Endothelial cell of umbilical vein (primary cell): Measurements from ENCODE around the gene CACNA1C. TPM values are rescaled to one million over a fixed set of nuclear protein-coding genes. Genes with fewer than 3 reads are reported as not detected.

Experiments used
- BruUV-seq: library from RNA; stranded (reverse); fragments of 400-500 nt; replicated peaks from 2 replicates; lab custom pipeline; 2021; lab: Mats Ljungman, UMichigan
- CTCF ChIA-PET: fragments of 300-600, 350-600 bp; sonication (Branson Sonifier 250); formaldehyde crosslinking; loops from one replicate; lab custom pipeline; 2021; ENCODE audit warnings: antibody characterized with exemption, inconsistent platforms; lab: Charles Lee
- POLR2A ChIA-PET: fragments of 300-600, 350-600 bp; sonication (Branson Sonifier 250); formaldehyde crosslinking; loops from one replicate; lab custom pipeline; 2021; ENCODE audit warnings: antibody characterized with exemption, inconsistent platforms; lab: Charles Lee
- DNase-seq: peaks from one replicate; pipeline ENCODE4 v3.0.0-alpha.2; 2011; ENCODE audit warnings: low read depth, low spot score
- FAIRE-seq: peaks from 2 replicates; lab custom pipeline; 2011; peaks lifted over from hg19 to GRCh38; lab: Jason Lieb, UNC
- H2AFZ ChIP-seq: 2 replicates; pipeline ENCODE4 v1.6.0; 2012; ENCODE audit warnings: low read depth, low read length, control low read depth, inconsistent platforms
- H3K27ac ChIP-seq: 2 replicates; pipeline ENCODE4 v1.5.1; 2011; ENCODE audit warnings: low read depth, mild to moderate bottlenecking, control low read depth, low read length, moderate library complexity; ENCODE audit not compliant: insufficient read depth
- H3K27me3 ChIP-seq, 2 experiments: 2 replicates each; pipeline versions ENCODE4 v1.6.0 to v1.6.1; 2011; ENCODE audit warnings: low read length in 2 of 2, mixed read lengths in 1 of 2; ENCODE audit not compliant: control insufficient read depth in 2 of 2, insufficient read depth in 2 of 2
- H3K36me3 ChIP-seq, 2 experiments: 2 replicates in 1 of 2; 3 replicates in 1 of 2; pipeline ENCODE4 v1.5.1; 2011; ENCODE audit warnings: low read length in 2 of 2, mild to moderate bottlenecking in 1 of 2, moderate library complexity in 1 of 2; ENCODE audit not compliant: control insufficient read depth in 2 of 2, insufficient read depth in 2 of 2; ENCODE audit errors: extremely low read depth in 1 of 2
- H3K4me1 ChIP-seq: 3 replicates; pipeline ENCODE4 v1.5.1; 2011; ENCODE audit warnings: mild to moderate bottlenecking, low read length; ENCODE audit not compliant: control insufficient read depth, insufficient read depth; ENCODE audit errors: extremely low read depth
- H3K4me2 ChIP-seq: 2 replicates; pipeline ENCODE4 v1.6.1; 2011; ENCODE audit warnings: low read length, control low read depth, mixed read lengths; ENCODE audit not compliant: insufficient read depth
- H3K4me3 ChIP-seq, 3 experiments: fragments of 200-600 bp in 1 of 3; sonication (generic), shearing (Covaris generic) in 1 of 3; replicated peaks in 1 of 3; 2 replicates each; pipeline ENCODE4 v1.5.1; 2011 to 2016; ENCODE audit warnings: control low read depth in 3 of 3, low read length in 3 of 3, mild to moderate bottlenecking in 2 of 3, inconsistent platforms in 1 of 3, low read depth in 1 of 3, moderate library complexity in 1 of 3; ENCODE audit not compliant: insufficient read depth in 1 of 3
- H3K79me2 ChIP-seq: 2 replicates; pipeline ENCODE4 v1.6.0; 2012; ENCODE audit warnings: low read length, inconsistent platforms; ENCODE audit not compliant: control insufficient read depth, insufficient read depth
- H3K9ac ChIP-seq: replicated peaks from 2 replicates; pipeline ENCODE3; 2011; ENCODE audit warnings: low read length, control low read depth; ENCODE audit not compliant: insufficient read depth; ENCODE audit errors: extremely low read depth
- H3K9me1 ChIP-seq: replicated peaks from 3 replicates; pipeline ENCODE4 v1.6.0; 2011; ENCODE audit warnings: mild to moderate bottlenecking, low read length; ENCODE audit not compliant: control insufficient read depth, insufficient read depth; ENCODE audit errors: extremely low read depth
- H3K9me3 ChIP-seq: replicated peaks from 2 replicates; pipeline ENCODE4 v1.5.1; 2012; ENCODE audit warnings: low read length, inconsistent platforms; ENCODE audit not compliant: control insufficient read depth, insufficient read depth
- H4K20me1 ChIP-seq: replicated peaks from 2 replicates; pipeline ENCODE3; 2011; ENCODE audit warnings: mild to moderate bottlenecking, low read length; ENCODE audit not compliant: control insufficient read depth, insufficient read depth; ENCODE audit errors: extremely low read depth
- CTCF ChIP-seq, 2 donors: IDR thresholded peaks; 1 replicate in 1 of 2; 2 replicates in 1 of 2; pipeline ENCODE4 v1.5.1; 2011; ENCODE audit warnings: low read length in 2 of 2, mild to moderate bottlenecking in 2 of 2, moderate library complexity in 2 of 2, control low read depth in 1 of 2, inconsistent platforms in 1 of 2, low read depth in 1 of 2; ENCODE audit not compliant: insufficient read depth in 1 of 2; ENCODE audit errors: extremely low read depth in 1 of 2
- EZH2 ChIP-seq: IDR thresholded peaks from 2 replicates; pipeline ENCODE4 v1.6.1; 2012; ENCODE audit warnings: borderline replicate concordance, low read depth, mild to moderate bottlenecking, moderate library complexity, low read length, inconsistent platforms; ENCODE audit not compliant: severe bottlenecking
- FOS ChIP-seq: IDR thresholded peaks from 2 replicates; pipeline ENCODE4 v1.6.1; 2011; ENCODE audit warnings: mild to moderate bottlenecking, low read length, moderate library complexity, borderline replicate concordance; ENCODE audit not compliant: insufficient read depth
- GATA2 ChIP-seq: IDR thresholded peaks from 2 replicates; pipeline ENCODE4 v1.7.0; 2011; ENCODE audit warnings: low read depth, mild to moderate bottlenecking, moderate library complexity, mixed read lengths, low read length; ENCODE audit not compliant: insufficient read length, insufficient read depth
- JUN ChIP-seq: IDR thresholded peaks from 2 replicates; pipeline ENCODE4 v1.6.1; 2011; ENCODE audit warnings: borderline replicate concordance, low read depth; ENCODE audit not compliant: insufficient read length, insufficient read depth
- MAX ChIP-seq: IDR thresholded peaks from 2 replicates; pipeline ENCODE4 v1.6.1; 2011; ENCODE audit not compliant: insufficient read depth, insufficient read length
- MYC ChIP-seq: IDR thresholded peaks from one replicate; pipeline ENCODE4 v1.6.1; 2011; ENCODE audit warnings: mild to moderate bottlenecking, low read depth, low read length
- POLR2A ChIP-seq: IDR thresholded peaks from 2 replicates; pipeline ENCODE4 v1.6.1; 2012; ENCODE audit warnings: low read depth, mild to moderate bottlenecking, control low read depth, low read length
- POLR2AphosphoS5 ChIP-seq: IDR thresholded peaks from 2 replicates; pipeline ENCODE4 v1.6.1; 2012; ENCODE audit warnings: low read depth, mild to moderate bottlenecking, control low read depth, low read length, moderate library complexity; ENCODE audit not compliant: insufficient read depth
- dilution Hi-C: fragments of 300-500 bp; cut with MboI; formaldehyde crosslinking; loops from one replicate; pipeline ENCODE4 v1.15.0; 2019; ENCODE audit warnings: low sequenced_read_pairs; ENCODE audit not compliant: extremely low pct_ligation_motif_present
- intact Hi-C: fragments of 100-400 bp; cut with micrococcal nuclease; formaldehyde crosslinking; loops from one replicate; pipeline ENCODE4 v1.10.0; 2022
- polyA plus RNA-seq, 4 experiments: library from polyadenylated mRNA; depleted of rRNA in 3 of 4; stranded (reverse) in 3 of 4; unstranded in 1 of 4; fragments of >200 nt; gene quantifications; 2 replicates each; pipeline versions ENCODE4 v1.2.1 to v1.2.3, GENCODE V29; 2011 to 2012; ENCODE audit warnings: missing spikeins in 1 of 4
- total RNA-seq: library from RNA; stranded (reverse); gene quantifications from 2 replicates; pipeline ENCODE4 v1.2.3, GENCODE V29; 2021

The CACNA1C gene
- total and polyA plus RNA-seq, 2 donors (not counting 3 experiments of a cell fraction or from before 2014, with no cell fraction given): not detected

GRCh38 chr12:2112401-2112800 lies 59.6 kb downstream of the CACNA1C start:
- H3K9ac ChIP-seq: no peak overlapping the region
- H3K4me3 ChIP-seq: no peak overlapping the region
- no peaks in the 10 kb centered on the region for H3K4me1 ChIP-seq
- ChIA-PET POLR2A (no interaction called here), CTCF (no interaction called here)
- no peaks in the 10 kb centered on the region for H3K36me3 ChIP-seq
- H3K27me3 ChIP-seq: no peaks in the 10 kb centered on the region
- FAIRE-seq: no peak
- no peak overlapping the region for H3K27ac ChIP-seq
- no peaks in the 10 kb centered on the region for H4K20me1 ChIP-seq
- no peak for DNase-seq
- no peaks in the 10 kb centered on the region for H3K9me3 ChIP-seq
- dilution Hi-C loops: no loop called here
- no peak overlapping the region for H2AFZ ChIP-seq
- no peak overlapping the region for H3K4me2 ChIP-seq
- no peak for TF ChIP-seq FOS
- no peak for TF ChIP-seq MYC
- TF ChIP-seq POLR2A: no peak
- no peak for TF ChIP-seq POLR2AphosphoS5
- TF ChIP-seq JUN: no peak
- no peak for TF ChIP-seq CTCF (IDR thresholded peaks at IDR 0.05; ENCODE audit: extremely low read depth in 1 of 2, insufficient read depth in 1 of 2, low read depth in 1 of 2, low read length in 2 of 2)
- no peak for TF ChIP-seq EZH2
- no peak for TF ChIP-seq GATA2
- TF ChIP-seq MAX: no peak
- no peaks in the 10 kb centered on the region for H3K9me1 ChIP-seq
- no peaks in the 10 kb centered on the region for H3K79me2 ChIP-seq
- BruUV-seq: no TSS peak
- intact Hi-C loops: no loop called here
